WTC11 (cell line): ENCODE results near the gene FBXO31.

ENCODE experiments used
- ARID4B ChIP-seq: sonication (generic); formaldehyde crosslinking; IDR thresholded peaks from 2 replicates; pipeline ENCODE4 v1.8.0; 2023; ENCODE audit warnings: missing genetic modification reagents, mild to moderate bottlenecking, borderline replicate concordance
- CBFB ChIP-seq: sonication (generic); formaldehyde crosslinking; IDR thresholded peaks from 2 replicates; pipeline ENCODE4 v1.8.1; 2022; ENCODE audit warnings: mild to moderate bottlenecking, low read depth, missing genetic modification reagents
- NR3C1 ChIP-seq: sonication (generic); formaldehyde crosslinking; conservative IDR thresholded peaks from 2 replicates; pipeline ENCODE4 v1.8.1; 2023; ENCODE audit warnings: low read depth, mild to moderate bottlenecking, missing genetic modification reagents
- TF ChIP-seq, protein P1 (sequence below): fragments of 200-600 bp; IDR thresholded peaks from 2 replicates; pipeline ENCODE4 v1.8.0; 2022; ENCODE audit warnings: antibody characterized with exemption
- TF ChIP-seq, protein P2 (sequence below): sonication (generic); formaldehyde crosslinking; IDR thresholded peaks from 2 replicates; pipeline ENCODE4 v1.8.0; 2022; ENCODE audit warnings: mild to moderate bottlenecking, missing genetic modification reagents
- TF ChIP-seq, protein P3 (sequence below): sonication (generic); formaldehyde crosslinking; IDR thresholded peaks from 2 replicates; pipeline ENCODE4 v1.8.1; 2022; ENCODE audit warnings: mild to moderate bottlenecking, moderate library complexity, missing genetic modification reagents

GRCh38 chr16:87314990-87315420 lies 68.6 kb downstream of the FBXO31 start:
- TF ChIP-seq NR3C1 (CRISPR knock-in tag) (no peak), ARID4B (CRISPR knock-in tag) (no peak), CBFB (CRISPR knock-in tag) (no peak)
- TF ChIP-seq, protein P1, sequence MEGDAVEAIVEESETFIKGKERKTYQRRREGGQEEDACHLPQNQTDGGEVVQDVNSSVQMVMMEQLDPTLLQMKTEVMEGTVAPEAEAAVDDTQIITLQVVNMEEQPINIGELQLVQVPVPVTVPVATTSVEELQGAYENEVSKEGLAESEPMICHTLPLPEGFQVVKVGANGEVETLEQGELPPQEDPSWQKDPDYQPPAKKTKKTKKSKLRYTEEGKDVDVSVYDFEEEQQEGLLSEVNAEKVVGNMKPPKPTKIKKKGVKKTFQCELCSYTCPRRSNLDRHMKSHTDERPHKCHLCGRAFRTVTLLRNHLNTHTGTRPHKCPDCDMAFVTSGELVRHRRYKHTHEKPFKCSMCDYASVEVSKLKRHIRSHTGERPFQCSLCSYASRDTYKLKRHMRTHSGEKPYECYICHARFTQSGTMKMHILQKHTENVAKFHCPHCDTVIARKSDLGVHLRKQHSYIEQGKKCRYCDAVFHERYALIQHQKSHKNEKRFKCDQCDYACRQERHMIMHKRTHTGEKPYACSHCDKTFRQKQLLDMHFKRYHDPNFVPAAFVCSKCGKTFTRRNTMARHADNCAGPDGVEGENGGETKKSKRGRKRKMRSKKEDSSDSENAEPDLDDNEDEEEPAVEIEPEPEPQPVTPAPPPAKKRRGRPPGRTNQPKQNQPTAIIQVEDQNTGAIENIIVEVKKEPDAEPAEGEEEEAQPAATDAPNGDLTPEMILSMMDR: no peak
- TF ChIP-seq, protein P2, sequence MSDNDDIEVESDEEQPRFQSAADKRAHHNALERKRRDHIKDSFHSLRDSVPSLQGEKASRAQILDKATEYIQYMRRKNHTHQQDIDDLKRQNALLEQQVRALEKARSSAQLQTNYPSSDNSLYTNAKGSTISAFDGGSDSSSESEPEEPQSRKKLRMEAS: no peak
- TF ChIP-seq, protein P3, sequence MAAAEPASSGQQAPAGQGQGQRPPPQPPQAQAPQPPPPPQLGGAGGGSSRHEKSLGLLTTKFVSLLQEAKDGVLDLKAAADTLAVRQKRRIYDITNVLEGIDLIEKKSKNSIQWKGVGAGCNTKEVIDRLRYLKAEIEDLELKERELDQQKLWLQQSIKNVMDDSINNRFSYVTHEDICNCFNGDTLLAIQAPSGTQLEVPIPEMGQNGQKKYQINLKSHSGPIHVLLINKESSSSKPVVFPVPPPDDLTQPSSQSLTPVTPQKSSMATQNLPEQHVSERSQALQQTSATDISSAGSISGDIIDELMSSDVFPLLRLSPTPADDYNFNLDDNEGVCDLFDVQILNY (CRISPR knock-in tag): no peak
